ENCODE data around the gene ARID1B.

DNA sequence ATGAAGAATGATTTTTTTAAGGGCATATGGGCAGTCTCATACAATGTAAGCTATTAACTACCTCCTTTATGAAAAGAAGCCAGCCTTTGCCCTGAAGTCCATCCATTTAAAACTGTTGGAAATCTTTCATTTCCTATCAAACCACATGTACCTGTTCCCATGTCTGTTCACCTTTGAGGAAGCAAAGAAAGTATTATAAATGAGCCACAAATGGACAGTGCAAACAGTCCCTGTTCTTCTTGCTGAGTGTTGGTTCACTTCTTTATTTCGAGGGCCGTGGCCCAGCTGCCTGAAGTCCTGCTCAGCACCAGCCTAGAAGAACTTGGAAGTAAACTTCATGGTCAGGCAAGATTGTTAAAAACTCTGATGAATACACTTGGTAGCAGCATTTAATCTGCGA, 433.8 kb downstream of the ARID1B start:
- TF ChIP-seq, protein P1, sequence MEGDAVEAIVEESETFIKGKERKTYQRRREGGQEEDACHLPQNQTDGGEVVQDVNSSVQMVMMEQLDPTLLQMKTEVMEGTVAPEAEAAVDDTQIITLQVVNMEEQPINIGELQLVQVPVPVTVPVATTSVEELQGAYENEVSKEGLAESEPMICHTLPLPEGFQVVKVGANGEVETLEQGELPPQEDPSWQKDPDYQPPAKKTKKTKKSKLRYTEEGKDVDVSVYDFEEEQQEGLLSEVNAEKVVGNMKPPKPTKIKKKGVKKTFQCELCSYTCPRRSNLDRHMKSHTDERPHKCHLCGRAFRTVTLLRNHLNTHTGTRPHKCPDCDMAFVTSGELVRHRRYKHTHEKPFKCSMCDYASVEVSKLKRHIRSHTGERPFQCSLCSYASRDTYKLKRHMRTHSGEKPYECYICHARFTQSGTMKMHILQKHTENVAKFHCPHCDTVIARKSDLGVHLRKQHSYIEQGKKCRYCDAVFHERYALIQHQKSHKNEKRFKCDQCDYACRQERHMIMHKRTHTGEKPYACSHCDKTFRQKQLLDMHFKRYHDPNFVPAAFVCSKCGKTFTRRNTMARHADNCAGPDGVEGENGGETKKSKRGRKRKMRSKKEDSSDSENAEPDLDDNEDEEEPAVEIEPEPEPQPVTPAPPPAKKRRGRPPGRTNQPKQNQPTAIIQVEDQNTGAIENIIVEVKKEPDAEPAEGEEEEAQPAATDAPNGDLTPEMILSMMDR (IDR thresholded peaks at IDR 0.05; ENCODE audit: borderline replicate concordance, extremely low read depth, low read length, poor library complexity, severe bottlenecking) = no peak
- TF ChIP-seq EZH2 (IDR thresholded peaks at IDR 0.05; ENCODE audit: borderline replicate concordance, low read depth, low read length, severe bottlenecking) = no peak

All from DND-41 (cell line).